HUDEP-2 (cell line): ENCODE results near the gene PLAAT4.

ENCODE experiments used
- DNase-seq, 76 experiments: peaks; one replicate each; lab custom pipeline; 2025; ENCODE audit not compliant: unreplicated experiment in 76 of 76; lab: John Stamatoyannopoulos, UW

The PLAAT4 gene

GRCh38 chr11:63536669-63537292 is at the start of gene PLAAT4:
Gene PLAAT4 (plus strand): TSS chr11:63536808. CDS start chr11:63536869, 61 bp downstream.
- DNase-seq: no peak

GRCh38 chr11:63488789-63489188 is 47.8 kb upstream of the PLAAT4 start:
- no peak for DNase-seq

- DNase-seq: peak in 3 of 76 experiments; percentile 3 to 27 (median 9)
These were observed 46.7 kb upstream of the PLAAT4 start for GRCh38 chr11:63489879-63490278.

- DNase-seq: peak in 35 of 76 experiments; percentile 6 to 59 (median 25)
These were observed 45.9 kb upstream of the PLAAT4 start, which contains the start of gene PLAAT5 for GRCh38 chr11:63490551-63491239. Gene PLAAT5 (minus strand): TSS chr11:63491167. CDS start chr11:63491034, 133 bp downstream.

GRCh38 chr11:63491240-63491587 is 45.4 kb upstream of the PLAAT4 start:
- peak in 1 of 76 experiments; percentile 42 for DNase-seq

- DNase-seq: peak in 27 of 76 experiments; percentile 6 to 69 (median 29)
These were observed 44.8 kb upstream of the PLAAT4 start for GRCh38 chr11:63491636-63492372.

GRCh38 chr11:63492441-63492840 is 44.2 kb upstream of the PLAAT4 start:
- DNase-seq: no peak

GRCh38 chr11:63493127-63493526 is 43.5 kb upstream of the PLAAT4 start:
- DNase-seq: no peak

- DNase-seq: no peak
These were observed 41.6 kb upstream of the PLAAT4 start for GRCh38 chr11:63494975-63495374.

GRCh38 chr11:63499874-63500273 is 36.7 kb upstream of the PLAAT4 start:
- no peak for DNase-seq

GRCh38 chr11:63501236-63501635 is 35.4 kb upstream of the PLAAT4 start:
- no peak for DNase-seq

- peak in 2 of 76 experiments; percentile 6 to 11 for DNase-seq
These were observed 34.3 kb upstream of the PLAAT4 start for GRCh38 chr11:63502252-63502820.

GRCh38 chr11:63503492-63503891 is 33.1 kb upstream of the PLAAT4 start:
- DNase-seq: no peak

GRCh38 chr11:63504054-63504453 is 32.6 kb upstream of the PLAAT4 start:
- DNase-seq: no peak

GRCh38 chr11:63504933-63505586 is 31.5 kb upstream of the PLAAT4 start:
- no peak for DNase-seq

- peak in 5 of 76 experiments; percentile 7 to 20 (median 15) for DNase-seq
These were observed 30.6 kb upstream of the PLAAT4 start, which contains the start of gene LGALS12 for GRCh38 chr11:63505857-63506528. Gene LGALS12 (plus strand): TSS chr11:63506084. CDS start chr11:63506459, 375 bp downstream.

GRCh38 chr11:63506876-63507275 is 29.7 kb upstream of the PLAAT4 start:
- no peak for DNase-seq

- DNase-seq: no peak
These were observed 29.1 kb upstream of the PLAAT4 start for GRCh38 chr11:63507511-63507910.

GRCh38 chr11:63508009-63508408 is 28.6 kb upstream of the PLAAT4 start:
- peak in 58 of 76 experiments; percentile 4 to 79 (median 44) for DNase-seq

GRCh38 chr11:63508745-63509144 is 27.9 kb upstream of the PLAAT4 start:
- DNase-seq: no peak
